Choroid plexus epithelial cell (primary cell): ENCODE measurements around the gene HMSD.
A peak's percentile ranks its signal among the peaks of the same experiment; 100 is the strongest.

ENCODE experiments used
- DNase-seq: peaks from one replicate; pipeline ENCODE4 v3.0.0-alpha.2; 2010; ENCODE audit warnings: low read depth
- H3K4me3 ChIP-seq: 2 replicates; pipeline ENCODE4 v1.5.1; 2011; ENCODE audit warnings: low read depth, mild to moderate bottlenecking, control low read depth, low read length, moderate library complexity
- CTCF ChIP-seq: conservative IDR thresholded peaks from 2 replicates; pipeline ENCODE4 v1.5.1; 2011; ENCODE audit warnings: low read depth, mild to moderate bottlenecking, control low read depth, inconsistent platforms, low read length, moderate library complexity

Gene HMSD

GRCh38 chr18:63956755-63957154 lies 7.7 kb downstream of the HMSD start:
- H3K4me3 ChIP-seq, result no peak overlapping the region
- no peak for DNase-seq
- TF ChIP-seq CTCF, result no peak

GRCh38 chr18:63960891-63961290 lies 11.8 kb downstream of the HMSD start:
- no peak for TF ChIP-seq CTCF
- no peak for DNase-seq
- no peak overlapping the region for H3K4me3 ChIP-seq

DNA sequence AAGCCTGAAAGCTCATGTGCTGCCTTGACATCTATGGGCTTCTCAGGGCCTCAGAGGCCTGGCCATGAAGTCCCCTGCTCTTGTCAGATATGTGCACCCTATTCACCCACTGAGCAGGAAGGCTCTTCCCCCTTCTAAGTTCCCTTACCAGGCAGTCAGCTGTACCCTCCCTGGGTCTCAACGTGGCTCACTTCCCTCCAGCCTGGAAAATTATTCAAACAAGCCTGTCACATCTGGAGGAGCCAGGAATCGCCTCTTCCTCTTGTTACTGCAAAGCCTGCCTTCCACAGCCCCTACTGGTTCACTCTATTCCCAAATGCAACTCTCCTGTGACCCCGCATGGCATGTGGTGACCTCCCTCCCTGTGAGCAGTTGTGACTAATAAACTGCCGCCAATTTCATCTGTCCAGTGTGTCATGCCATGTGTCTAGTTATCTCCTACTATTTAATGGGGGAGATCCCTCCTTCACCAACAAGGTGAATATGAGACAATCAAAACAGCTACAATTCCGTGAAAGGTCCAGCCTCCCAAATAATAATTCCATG lies 12.4 kb downstream of the HMSD start:
- no peak overlapping the region for H3K4me3 ChIP-seq
- no peak for TF ChIP-seq CTCF
- no peak for DNase-seq

- DNase-seq, result no peak
- no peak for TF ChIP-seq CTCF
- H3K4me3 ChIP-seq, result no peak overlapping the region
These were observed 13.0 kb downstream of the HMSD start for GRCh38 chr18:63962137-63962536.

- DNase-seq, result peak; percentile 89
- H3K4me3 ChIP-seq, result no peak overlapping the region
- peak; percentile 94 for TF ChIP-seq CTCF
These were observed 14.6 kb downstream of the HMSD start for GRCh38 chr18:63963615-63964256.

- TF ChIP-seq CTCF, result no peak
These were observed 15.8 kb downstream of the HMSD start for GRCh38 chr18:63964908-63965307.

GRCh38 chr18:63965716-63966330 lies 16.7 kb downstream of the HMSD start:
- TF ChIP-seq CTCF, result no peak
- no peak for DNase-seq
- no peak overlapping the region for H3K4me3 ChIP-seq

More at GRCh38 chr18:63964908-63965307, 15.8 kb downstream of the HMSD start:
- no peak for DNase-seq
- no peak overlapping the region for H3K4me3 ChIP-seq
